Measurements from ENCODE around the gene GNPTG. TPM values are rescaled to one million over a fixed set of nuclear protein-coding genes. Genes with fewer than 3 reads are reported as not detected.
A peak's percentile ranks its signal among the peaks of the same experiment; 100 is the strongest.

GNPTG gene
- total and polyA plus RNA-seq, 2 of the 13 experiments (the other 11 are each of a cell fraction or from before 2014, with no cell fraction given): 22.7 to 71.1 TPM

GRCh38 chr16:1331712-1332617, 19.8 kb upstream of the GNPTG start (continued):
- peak; percentile 81 for TF ChIP-seq GABPB1 (CRISPR knock-in tag; IDR thresholded peaks at IDR 0.05)
- TF ChIP-seq ZSCAN21 (CRISPR knock-in tag; IDR thresholded peaks at IDR 0.05; ENCODE audit: borderline replicate concordance): no peak; the same call in 1 of the 2 replicates
- TF ChIP-seq TRIM24 (CRISPR knock-in tag; IDR thresholded peaks at IDR 0.05): no peak
- TF ChIP-seq CERS6 (CRISPR knock-in tag; IDR thresholded peaks at IDR 0.05): no peak
- peak; percentile 94 for TF ChIP-seq ZNF263 (CRISPR knock-in tag; IDR thresholded peaks at IDR 0.05)
- no peak for TF ChIP-seq ZNF589 (CRISPR knock-in tag; conservative IDR thresholded peaks at IDR 0.05)
- no peak for TF ChIP-seq NKX3-1 (CRISPR knock-in tag; IDR thresholded peaks at IDR 0.05)
- no peak for TF ChIP-seq BRCA1 (CRISPR knock-in tag; IDR thresholded peaks at IDR 0.05)
- no peak for TF ChIP-seq JUND (CRISPR knock-in tag; IDR thresholded peaks at IDR 0.05)
- TF ChIP-seq ZNF296 (CRISPR knock-in tag; conservative IDR thresholded peaks at IDR 0.05): no peak
- no peak for TF ChIP-seq AHDC1 (CRISPR knock-in tag; IDR thresholded peaks at IDR 0.05; ENCODE audit: borderline replicate concordance)
- no peak; the same call in 1 of the 2 replicates for TF ChIP-seq STAG1 (CRISPR knock-in tag; IDR thresholded peaks at IDR 0.05)
- TF ChIP-seq DMTF1 (CRISPR knock-in tag; IDR thresholded peaks at IDR 0.05): no peak
- no peak for TF ChIP-seq CEBPG (CRISPR knock-in tag; IDR thresholded peaks at IDR 0.05)
- no peak for TF ChIP-seq AHR (CRISPR knock-in tag; IDR thresholded peaks at IDR 0.05)
- TF ChIP-seq FOXO1 (CRISPR knock-in tag; IDR thresholded peaks at IDR 0.05): peak; percentile 97
- TF ChIP-seq MYPOP (CRISPR knock-in tag; IDR thresholded peaks at IDR 0.05): peak; percentile 41; the same call in 1 of the 2 replicates
- no peak for TF ChIP-seq TEAD2 (CRISPR knock-in tag; IDR thresholded peaks at IDR 0.05)
- TF ChIP-seq ZNF547 (CRISPR knock-in tag; IDR thresholded peaks at IDR 0.05): no peak
